ENCODE data around the gene PIRT.

PIRT gene

GRCh38 chr17:10776381-10776780 lies 61.5 kb downstream of the PIRT start:
- no peaks in the 10 kb centered on the region for H3K79me1 ChIP-seq (ENCODE audit: low read depth, low read length)
- H2BK12ac ChIP-seq (ENCODE audit: low read length): no peak overlapping the region
- no peak overlapping the region for H2AK5ac ChIP-seq (ENCODE audit: low read depth, low read length)
- no peaks in the 10 kb centered on the region for H3K36me3 ChIP-seq (replicated peaks in 1 of 2; ENCODE audit: control insufficient read depth in 2 of 2, insufficient read depth in 2 of 2, low read length in 2 of 2)
- no peak overlapping the region for H3K23ac ChIP-seq (ENCODE audit: low read depth, low read length, poor library complexity)
- H3K4me2 ChIP-seq (ENCODE audit: insufficient read depth, low read length, poor library complexity, severe bottlenecking): no peak overlapping the region
- no peak overlapping the region for H4K91ac ChIP-seq (ENCODE audit: low read depth, low read length, poor library complexity)
- H3K27me3 ChIP-seq (ENCODE audit: control insufficient read depth in 3 of 3, insufficient read depth in 3 of 3, low read depth in 1 of 3, low read length in 3 of 3): no peaks in the 10 kb centered on the region
- no peak overlapping the region for H3K18ac ChIP-seq (ENCODE audit: low read length)
- no peak overlapping the region for H3K27ac ChIP-seq (replicated peaks; ENCODE audit: low read length)
- H3K9me3 ChIP-seq (replicated peaks in 1 of 2; ENCODE audit: control insufficient read depth in 2 of 2, insufficient read depth in 1 of 2, low read depth in 1 of 2, low read length in 2 of 2): peaks cover 2 to 12% of the 10 kb centered on the region in 2 donors
- peaks cover 0 to 4% of the 10 kb centered on the region in 2 donors for H3K4me1 ChIP-seq (ENCODE audit: control insufficient read depth in 2 of 2, insufficient read depth in 1 of 2, low read depth in 1 of 2, low read length in 2 of 2)
- H2BK15ac ChIP-seq (ENCODE audit: low read length): no peak overlapping the region
- H3K4me3 ChIP-seq (ENCODE audit: low read length in 2 of 2): no peak overlapping the region
- H4K8ac ChIP-seq (ENCODE audit: low read depth, low read length): no peak overlapping the region
- WGBS, 2 donors (ENCODE audit: extremely low coverage in 2 of 2, insufficient read length in 2 of 2, insufficient replicate concordance in 1 of 2): no CpG with 5 or more reads among the region's 2 CpGs
- no peak overlapping the region for H3K14ac ChIP-seq (ENCODE audit: low read length)
- no peak for DNase-seq (ENCODE audit: low spot score)
- no peak overlapping the region for H2BK120ac ChIP-seq (ENCODE audit: low read depth, low read length)
- H2BK5ac ChIP-seq (ENCODE audit: low read length): no peak overlapping the region
- no peak overlapping the region for H3K4ac ChIP-seq (ENCODE audit: low read length)
- no peak overlapping the region for H2AFZ ChIP-seq (ENCODE audit: low read length)
- no peak overlapping the region for H3K9ac ChIP-seq (ENCODE audit: low read depth, low read length, poor library complexity)

DNA sequence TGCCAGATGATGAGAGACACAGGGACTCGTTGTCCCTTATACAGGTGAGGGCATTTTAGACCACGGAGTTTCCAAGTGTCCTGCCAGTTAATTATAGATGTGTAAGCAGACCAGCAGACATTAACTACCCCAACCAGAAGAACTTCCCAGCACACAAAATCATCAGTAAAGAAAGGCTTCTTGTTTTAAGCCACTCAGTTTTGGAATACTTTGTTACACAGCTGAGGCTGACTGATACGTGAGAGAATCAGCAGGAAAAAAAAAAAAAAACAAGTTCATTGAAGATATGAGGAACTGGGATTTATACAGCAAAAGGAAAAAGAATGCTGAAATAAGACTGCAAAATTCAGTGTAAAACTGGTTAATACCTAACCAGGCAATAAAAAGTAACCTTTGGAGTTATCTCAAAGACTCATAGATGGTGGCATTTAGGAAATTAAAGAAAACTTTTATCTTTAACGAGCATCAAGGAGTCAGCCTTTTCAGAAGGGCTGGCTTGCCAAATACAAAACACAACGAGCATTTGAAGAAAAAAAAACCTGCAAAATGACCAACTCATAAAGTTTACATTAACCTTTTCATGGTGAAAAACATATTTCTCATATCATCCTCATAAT lies 62.0 kb downstream of the PIRT start:
- Histone ChIP-seq H3K9ac (ENCODE audit: low read depth, low read length, poor library complexity) (no peak overlapping the region), H4K91ac (ENCODE audit: low read depth, low read length, poor library complexity) (no peak overlapping the region), H2BK5ac (ENCODE audit: low read length) (no peak overlapping the region), H3K27ac (replicated peaks; ENCODE audit: low read length) (no peak overlapping the region), H3K4me1 (ENCODE audit: control insufficient read depth in 2 of 2, insufficient read depth in 1 of 2, low read depth in 1 of 2, low read length in 2 of 2) (peaks cover 0 to 4% of the 10 kb centered on the region in 2 donors), H3K9me3 (replicated peaks in 1 of 2; ENCODE audit: control insufficient read depth in 2 of 2, insufficient read depth in 1 of 2, low read depth in 1 of 2, low read length in 2 of 2) (peaks cover 2 to 12% of the 10 kb centered on the region in 2 donors), H2AFZ (ENCODE audit: low read length) (no peak overlapping the region), H4K8ac (ENCODE audit: low read depth, low read length) (no peak overlapping the region), H3K18ac (ENCODE audit: low read length) (no peak overlapping the region), H3K79me1 (ENCODE audit: low read depth, low read length) (no peaks in the 10 kb centered on the region), H3K14ac (ENCODE audit: low read length) (no peak overlapping the region), H3K36me3 (replicated peaks in 1 of 2; ENCODE audit: control insufficient read depth in 2 of 2, insufficient read depth in 2 of 2, low read length in 2 of 2) (no peaks in the 10 kb centered on the region), H2BK12ac (ENCODE audit: low read length) (no peak overlapping the region), H2BK15ac (ENCODE audit: low read length) (no peak overlapping the region), H3K27me3 (ENCODE audit: control insufficient read depth in 3 of 3, insufficient read depth in 3 of 3, low read depth in 1 of 3, low read length in 3 of 3) (no peaks in the 10 kb centered on the region), H2AK5ac (ENCODE audit: low read depth, low read length) (no peak overlapping the region), H3K4ac (ENCODE audit: low read length) (no peak overlapping the region), H2BK120ac (ENCODE audit: low read depth, low read length) (no peak overlapping the region), H3K4me2 (ENCODE audit: insufficient read depth, low read length, poor library complexity, severe bottlenecking) (no peak overlapping the region), H3K4me3 (ENCODE audit: low read length in 2 of 2) (no peak overlapping the region), H3K23ac (ENCODE audit: low read depth, low read length, poor library complexity) (no peak overlapping the region)
- DNase-seq (ENCODE audit: low spot score): no peak
- no CpG with 5 or more reads among the region's 5 CpGs for WGBS, 2 donors (ENCODE audit: extremely low coverage in 2 of 2, insufficient read length in 2 of 2, insufficient replicate concordance in 1 of 2)

- Histone ChIP-seq H3K27ac (replicated peaks; ENCODE audit: low read length) (no peak overlapping the region), H4K8ac (ENCODE audit: low read depth, low read length) (no peak overlapping the region), H3K4me1 (ENCODE audit: control insufficient read depth in 2 of 2, insufficient read depth in 1 of 2, low read depth in 1 of 2, low read length in 2 of 2) (peaks cover 0 to 4% of the 10 kb centered on the region in 2 donors), H2BK15ac (ENCODE audit: low read length) (no peak overlapping the region), H3K9me3 (replicated peaks in 1 of 2; ENCODE audit: control insufficient read depth in 2 of 2, insufficient read depth in 1 of 2, low read depth in 1 of 2, low read length in 2 of 2) (peaks cover 2 to 12% of the 10 kb centered on the region in 2 donors), H3K18ac (ENCODE audit: low read length) (no peak overlapping the region), H3K14ac (ENCODE audit: low read length) (no peak overlapping the region), H2BK12ac (ENCODE audit: low read length) (no peak overlapping the region), H2AFZ (ENCODE audit: low read length) (no peak overlapping the region), H4K91ac (ENCODE audit: low read depth, low read length, poor library complexity) (no peak overlapping the region), H2BK5ac (ENCODE audit: low read length) (no peak overlapping the region), H3K4me2 (ENCODE audit: insufficient read depth, low read length, poor library complexity, severe bottlenecking) (no peak overlapping the region), H3K23ac (ENCODE audit: low read depth, low read length, poor library complexity) (no peak overlapping the region), H3K4ac (ENCODE audit: low read length) (no peak overlapping the region), H3K79me1 (ENCODE audit: low read depth, low read length) (no peaks in the 10 kb centered on the region), H2AK5ac (ENCODE audit: low read depth, low read length) (no peak overlapping the region), H3K9ac (ENCODE audit: low read depth, low read length, poor library complexity) (no peak overlapping the region), H3K36me3 (replicated peaks in 1 of 2; ENCODE audit: control insufficient read depth in 2 of 2, insufficient read depth in 2 of 2, low read length in 2 of 2) (no peaks in the 10 kb centered on the region), H3K4me3 (ENCODE audit: low read length in 2 of 2) (no peak overlapping the region), H3K27me3 (ENCODE audit: control insufficient read depth in 3 of 3, insufficient read depth in 3 of 3, low read depth in 1 of 3, low read length in 3 of 3) (no peaks in the 10 kb centered on the region), H2BK120ac (ENCODE audit: low read depth, low read length) (no peak overlapping the region)
- no peak for DNase-seq (ENCODE audit: low spot score)
- no CpG with 5 or more reads among the region's 4 CpGs for WGBS, 2 donors (ENCODE audit: extremely low coverage in 2 of 2, insufficient read length in 2 of 2, insufficient replicate concordance in 1 of 2)
Measured at GRCh38 chr17:10775058-10775457, 62.8 kb downstream of the PIRT start.

DNA sequence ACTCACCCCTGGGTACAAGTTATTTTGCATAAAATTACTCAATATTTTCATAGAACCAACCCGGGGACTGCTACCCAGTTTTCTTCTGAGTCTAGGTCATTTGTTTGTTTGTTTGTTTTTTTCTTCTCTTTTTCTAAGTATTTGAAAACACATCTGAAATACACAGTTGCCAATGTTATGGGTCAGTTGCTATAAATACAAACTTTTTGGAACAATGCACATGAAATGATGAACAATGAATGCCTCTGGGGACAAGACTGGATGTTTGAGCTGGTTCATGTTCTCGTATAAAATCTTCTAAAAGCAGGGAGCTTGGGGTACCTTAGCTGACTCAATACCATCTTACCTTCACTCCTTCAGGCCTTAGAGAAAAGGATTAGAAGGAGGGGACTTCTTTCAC lies 64.5 kb downstream of the PIRT start:
- Histone ChIP-seq H3K27me3 (ENCODE audit: control insufficient read depth in 3 of 3, insufficient read depth in 3 of 3, low read depth in 1 of 3, low read length in 3 of 3) (no peaks in the 10 kb centered on the region), H2AK5ac (ENCODE audit: low read depth, low read length) (no peak overlapping the region), H4K91ac (ENCODE audit: low read depth, low read length, poor library complexity) (no peak overlapping the region), H3K79me1 (ENCODE audit: low read depth, low read length) (no peaks in the 10 kb centered on the region), H3K18ac (ENCODE audit: low read length) (no peak overlapping the region), H2BK12ac (ENCODE audit: low read length) (no peak overlapping the region), H3K9me3 (replicated peaks in 1 of 2; ENCODE audit: control insufficient read depth in 2 of 2, insufficient read depth in 1 of 2, low read depth in 1 of 2, low read length in 2 of 2) (peaks cover 2 to 12% of the 10 kb centered on the region in 2 donors), H3K23ac (ENCODE audit: low read depth, low read length, poor library complexity) (no peak overlapping the region), H3K27ac (replicated peaks; ENCODE audit: low read length) (peak overlapping the region; percentile 25), H3K4me2 (ENCODE audit: insufficient read depth, low read length, poor library complexity, severe bottlenecking) (no peak overlapping the region), H2BK15ac (ENCODE audit: low read length) (no peak overlapping the region), H3K4ac (ENCODE audit: low read length) (no peak overlapping the region), H3K14ac (ENCODE audit: low read length) (no peak overlapping the region), H3K4me3 (ENCODE audit: low read length in 2 of 2) (no peak overlapping the region), H2AFZ (ENCODE audit: low read length) (no peak overlapping the region), H4K8ac (ENCODE audit: low read depth, low read length) (no peak overlapping the region), H3K9ac (ENCODE audit: low read depth, low read length, poor library complexity) (no peak overlapping the region), H3K4me1 (ENCODE audit: control insufficient read depth in 2 of 2, insufficient read depth in 1 of 2, low read depth in 1 of 2, low read length in 2 of 2) (peaks cover 0 to 4% of the 10 kb centered on the region in 2 donors), H2BK120ac (ENCODE audit: low read depth, low read length) (no peak overlapping the region), H3K36me3 (replicated peaks in 1 of 2; ENCODE audit: control insufficient read depth in 2 of 2, insufficient read depth in 2 of 2, low read length in 2 of 2) (no peaks in the 10 kb centered on the region), H2BK5ac (ENCODE audit: low read length) (no peak overlapping the region)
- no CpG with 5 or more reads among the region's 2 CpGs for WGBS, 2 donors (ENCODE audit: extremely low coverage in 2 of 2, insufficient read length in 2 of 2, insufficient replicate concordance in 1 of 2)
- DNase-seq (ENCODE audit: low spot score): no peak
